C4-2B (cell line): ENCODE measurements around the gene HMGCS2.

Experiments
- ZFX ChIP-seq: fragments of 450-650 bp; IDR thresholded peaks from 2 replicates; pipeline ENCODE4 v1.6.1; 2017
- TF ChIP-seq, protein P1 (sequence below): fragments of 450-650 bp; conservative IDR thresholded peaks from 2 replicates; pipeline ENCODE4 v1.5.1; 2017; ENCODE audit warnings: mild to moderate bottlenecking

- TF ChIP-seq, protein P1, sequence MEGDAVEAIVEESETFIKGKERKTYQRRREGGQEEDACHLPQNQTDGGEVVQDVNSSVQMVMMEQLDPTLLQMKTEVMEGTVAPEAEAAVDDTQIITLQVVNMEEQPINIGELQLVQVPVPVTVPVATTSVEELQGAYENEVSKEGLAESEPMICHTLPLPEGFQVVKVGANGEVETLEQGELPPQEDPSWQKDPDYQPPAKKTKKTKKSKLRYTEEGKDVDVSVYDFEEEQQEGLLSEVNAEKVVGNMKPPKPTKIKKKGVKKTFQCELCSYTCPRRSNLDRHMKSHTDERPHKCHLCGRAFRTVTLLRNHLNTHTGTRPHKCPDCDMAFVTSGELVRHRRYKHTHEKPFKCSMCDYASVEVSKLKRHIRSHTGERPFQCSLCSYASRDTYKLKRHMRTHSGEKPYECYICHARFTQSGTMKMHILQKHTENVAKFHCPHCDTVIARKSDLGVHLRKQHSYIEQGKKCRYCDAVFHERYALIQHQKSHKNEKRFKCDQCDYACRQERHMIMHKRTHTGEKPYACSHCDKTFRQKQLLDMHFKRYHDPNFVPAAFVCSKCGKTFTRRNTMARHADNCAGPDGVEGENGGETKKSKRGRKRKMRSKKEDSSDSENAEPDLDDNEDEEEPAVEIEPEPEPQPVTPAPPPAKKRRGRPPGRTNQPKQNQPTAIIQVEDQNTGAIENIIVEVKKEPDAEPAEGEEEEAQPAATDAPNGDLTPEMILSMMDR: no peak
- TF ChIP-seq ZFX: no peak
Measured at GRCh38 chr1:119721896-119722295, 46.8 kb downstream of the HMGCS2 start.
